Endodermal cell (in vitro differentiated cells): ENCODE measurements around the gene APOC4. TPM values are rescaled to one million over a fixed set of nuclear protein-coding genes. Genes with fewer than 3 reads are reported as not detected.

ENCODE experiments used
- DNase-seq: peaks from one replicate; pipeline ENCODE4 v3.0.0-alpha.2; 2017
- H3K27ac ChIP-seq: 2 replicates; pipeline ENCODE4 v1.5.1; 2013; ENCODE audit warnings: mild to moderate bottlenecking, low read depth, low read length, moderate library complexity
- H3K27me3 ChIP-seq: 2 replicates; pipeline ENCODE4 v1.6.1; 2013; ENCODE audit warnings: mild to moderate bottlenecking, low read length, moderate library complexity; ENCODE audit not compliant: insufficient read depth, control insufficient read depth, poor library complexity, severe bottlenecking
- H3K36me3 ChIP-seq: 2 replicates; pipeline ENCODE4 v1.7.0; 2013; ENCODE audit warnings: mild to moderate bottlenecking, low read length, moderate library complexity; ENCODE audit not compliant: control insufficient read depth, insufficient read depth
- H3K4me1 ChIP-seq: one replicate; pipeline ENCODE4 v1.7.0; 2013; ENCODE audit warnings: low read length; ENCODE audit not compliant: control insufficient read depth, insufficient read depth
- H3K4me3 ChIP-seq: 2 replicates; pipeline ENCODE4 v1.5.1; 2013; ENCODE audit warnings: mild to moderate bottlenecking, low read length, moderate library complexity
- H3K9ac ChIP-seq: 2 replicates; pipeline ENCODE4 v1.6.1; 2013; ENCODE audit warnings: mild to moderate bottlenecking, low read length, moderate library complexity; ENCODE audit not compliant: poor library complexity, severe bottlenecking; ENCODE audit errors: extremely low read depth
- H3K9me3 ChIP-seq: 2 replicates; pipeline ENCODE4 v1.6.1; 2013; ENCODE audit warnings: mild to moderate bottlenecking, low read length, moderate library complexity; ENCODE audit not compliant: control insufficient read depth
- H3K27ac Mint-ChIP-seq: 2 replicates; pipeline ENCODE4 v1.8.0; 2020; ENCODE audit warnings: mixed read lengths
- H3K27me3 Mint-ChIP-seq: 2 replicates; pipeline ENCODE4 v1.8.0; 2021; ENCODE audit warnings: mild to moderate bottlenecking, mixed read lengths; ENCODE audit not compliant: insufficient read depth
- H3K36me3 Mint-ChIP-seq: 2 replicates; pipeline ENCODE4 v1.8.0; 2020; ENCODE audit warnings: low read depth, mixed read lengths
- H3K4me1 Mint-ChIP-seq: 2 replicates; pipeline ENCODE4 v1.8.0; 2020; ENCODE audit warnings: mixed read lengths
- H3K4me3 Mint-ChIP-seq: 2 replicates; pipeline ENCODE4 v1.8.0; 2020; ENCODE audit warnings: mild to moderate bottlenecking, moderate library complexity, mixed read lengths
- H3K9me3 Mint-ChIP-seq: 2 replicates; pipeline ENCODE4 v1.8.0; 2020; ENCODE audit warnings: mild to moderate bottlenecking, mixed read lengths
- WGBS, 2 experiments: methylation state at CpG; one replicate each; pipeline versions ENCODE4 v1.1.5 to v1.1.7; 2013; ENCODE audit warnings: missing lambda C conversion rate in 2 of 2, mixed read lengths in 1 of 2; ENCODE audit not compliant: insufficient coverage in 1 of 2, insufficient read length in 1 of 2; 5-methylcytosine and 5-hydroxymethylcytosine counted together
- total RNA-seq, 2 donors: library from RNA; stranded (reverse); fragmentation: NEBNext Ultra II Directional in 1 of 2; extraction: Animal tissue kit (Norgen Biotek cat#: 25700) in 1 of 2; gene quantifications; 2 replicates in 1 of 2; 3 replicates in 1 of 2; pipeline ENCODE4 v1.2.1, GENCODE V29; 2021
- TF ChIP-seq, protein P1 (sequence below): fragments of 200-600 bp; sonication (generic); conservative IDR thresholded peaks from 2 replicates; pipeline ENCODE4 v1.5.0; 2021; ENCODE audit warnings: antibody characterized with exemption, mild to moderate bottlenecking

APOC4 gene
- total RNA-seq, 2 donors from 2014 or later, result not detected

DNA sequence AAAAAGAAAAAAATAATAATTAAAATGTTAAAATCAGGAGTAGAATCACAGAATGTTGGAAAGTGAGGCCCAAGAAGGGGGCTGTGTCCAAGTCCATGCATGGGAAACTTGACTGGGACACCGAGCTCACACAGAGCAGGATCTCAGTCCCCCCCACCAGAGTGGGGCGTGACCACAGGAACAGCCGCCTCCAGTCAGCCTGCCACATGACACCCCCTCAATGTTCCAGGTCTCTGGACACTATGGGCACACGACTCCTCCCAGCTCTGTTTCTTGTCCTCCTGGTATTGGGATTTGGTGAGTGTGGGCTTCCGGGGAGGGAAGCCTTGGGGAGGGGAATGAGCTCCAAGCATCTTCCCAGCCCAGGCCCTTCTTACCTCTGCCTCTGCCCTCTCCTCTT is 6.2 kb downstream of the APOC4 start:
- no peak for DNase-seq
- WGBS, 2 experiments, result 100% methylated on average over 4 of the region's 5 CpGs; no CpG with 5 or more reads in 1 of the 2 experiments
- H3K27ac Mint-ChIP-seq, result no peak overlapping the region
- Histone ChIP-seq H3K9ac (no peak overlapping the region), H3K36me3 (no peaks in the 10 kb centered on the region), H3K4me3 (no peak overlapping the region), H3K27me3 (no peaks in the 10 kb centered on the region), H3K4me1 (no peaks in the 10 kb centered on the region), H3K27ac (no peak overlapping the region), H3K9me3 (no peaks in the 10 kb centered on the region)
- TF ChIP-seq, protein P1, sequence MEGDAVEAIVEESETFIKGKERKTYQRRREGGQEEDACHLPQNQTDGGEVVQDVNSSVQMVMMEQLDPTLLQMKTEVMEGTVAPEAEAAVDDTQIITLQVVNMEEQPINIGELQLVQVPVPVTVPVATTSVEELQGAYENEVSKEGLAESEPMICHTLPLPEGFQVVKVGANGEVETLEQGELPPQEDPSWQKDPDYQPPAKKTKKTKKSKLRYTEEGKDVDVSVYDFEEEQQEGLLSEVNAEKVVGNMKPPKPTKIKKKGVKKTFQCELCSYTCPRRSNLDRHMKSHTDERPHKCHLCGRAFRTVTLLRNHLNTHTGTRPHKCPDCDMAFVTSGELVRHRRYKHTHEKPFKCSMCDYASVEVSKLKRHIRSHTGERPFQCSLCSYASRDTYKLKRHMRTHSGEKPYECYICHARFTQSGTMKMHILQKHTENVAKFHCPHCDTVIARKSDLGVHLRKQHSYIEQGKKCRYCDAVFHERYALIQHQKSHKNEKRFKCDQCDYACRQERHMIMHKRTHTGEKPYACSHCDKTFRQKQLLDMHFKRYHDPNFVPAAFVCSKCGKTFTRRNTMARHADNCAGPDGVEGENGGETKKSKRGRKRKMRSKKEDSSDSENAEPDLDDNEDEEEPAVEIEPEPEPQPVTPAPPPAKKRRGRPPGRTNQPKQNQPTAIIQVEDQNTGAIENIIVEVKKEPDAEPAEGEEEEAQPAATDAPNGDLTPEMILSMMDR, result no peak
- H3K36me3 Mint-ChIP-seq, result peaks cover 1% of the 10 kb centered on the region
- H3K27me3 Mint-ChIP-seq, result no peaks in the 10 kb centered on the region
- H3K4me1 Mint-ChIP-seq, result peaks cover 3% of the 10 kb centered on the region
- no peak overlapping the region for H3K4me3 Mint-ChIP-seq
- H3K9me3 Mint-ChIP-seq, result no peaks in the 10 kb centered on the region

DNA sequence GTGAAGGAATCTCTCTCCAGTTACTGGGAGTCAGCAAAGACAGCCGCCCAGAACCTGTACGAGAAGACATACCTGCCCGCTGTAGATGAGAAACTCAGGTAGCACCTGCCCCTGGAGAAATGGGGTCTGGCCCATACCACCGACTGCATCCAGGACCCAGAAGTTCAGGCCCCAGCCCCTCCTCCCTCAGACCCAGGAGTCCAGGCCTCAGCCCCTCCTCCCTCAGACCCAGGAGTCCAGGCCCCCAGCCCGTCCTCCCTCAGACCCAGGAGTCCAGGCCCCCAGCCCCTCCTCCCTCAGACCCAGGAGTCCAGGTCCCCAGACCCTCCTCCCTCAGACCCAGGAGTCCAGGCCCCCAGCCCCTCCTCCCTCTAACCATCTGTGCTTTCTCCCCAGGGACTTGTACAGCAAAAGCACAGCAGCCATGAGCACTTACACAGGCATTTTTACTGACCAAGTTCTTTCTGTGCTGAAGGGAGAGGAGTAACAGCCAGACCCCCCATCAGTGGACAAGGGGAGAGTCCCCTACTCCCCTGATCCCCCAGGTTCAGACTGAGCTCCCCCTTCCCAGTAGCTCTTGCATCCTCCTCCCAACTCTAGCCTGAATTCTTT is 6.8 kb downstream of the APOC4 start:
- Histone ChIP-seq H3K9ac (no peak overlapping the region), H3K4me3 (no peak overlapping the region), H3K27ac (no peak overlapping the region), H3K27me3 (no peaks in the 10 kb centered on the region), H3K36me3 (no peaks in the 10 kb centered on the region), H3K4me1 (no peaks in the 10 kb centered on the region), H3K9me3 (no peaks in the 10 kb centered on the region)
- H3K36me3 Mint-ChIP-seq, result peaks cover 1% of the 10 kb centered on the region
- 89 to 100% methylated on average over 2 to 4 of the region's 5 CpGs for WGBS, 2 experiments
- TF ChIP-seq, protein P1, result no peak
- no peak overlapping the region for H3K27ac Mint-ChIP-seq
- H3K27me3 Mint-ChIP-seq, result no peaks in the 10 kb centered on the region
- no peak for DNase-seq
- H3K4me1 Mint-ChIP-seq, result peaks cover 3% of the 10 kb centered on the region
- no peaks in the 10 kb centered on the region for H3K9me3 Mint-ChIP-seq
- H3K4me3 Mint-ChIP-seq, result no peak overlapping the region

DNA sequence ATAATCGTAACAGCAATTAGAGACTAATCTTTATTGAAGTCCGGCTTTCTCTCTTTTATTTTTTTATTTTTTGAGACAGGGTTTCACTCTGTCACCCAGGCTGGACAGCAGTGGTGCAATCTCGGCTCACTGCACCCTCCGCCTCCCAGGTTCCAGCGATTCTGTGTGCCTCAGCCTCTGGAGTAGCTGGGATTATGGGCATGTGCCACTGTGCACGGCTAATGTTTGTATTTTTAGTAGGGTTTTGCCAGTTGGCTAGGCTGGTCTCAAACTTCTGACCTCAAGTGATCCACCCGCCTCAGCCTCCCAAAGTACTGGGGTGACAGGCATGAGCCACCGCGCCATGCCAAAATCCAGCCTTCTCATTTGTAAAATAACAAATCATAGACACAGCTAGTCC is 7.5 kb downstream of the APOC4 start:
- no peak for DNase-seq
- Mint-ChIP-seq H3K27ac (no peak overlapping the region), H3K36me3 (peaks cover 1% of the 10 kb centered on the region), H3K27me3 (no peaks in the 10 kb centered on the region), H3K9me3 (no peaks in the 10 kb centered on the region), H3K4me1 (peaks cover 3% of the 10 kb centered on the region), H3K4me3 (no peak overlapping the region)
- no peaks in the 10 kb centered on the region for H3K36me3 ChIP-seq
- no peak overlapping the region for H3K4me3 ChIP-seq
- TF ChIP-seq, protein P1, result no peak
- H3K9ac ChIP-seq, result no peak overlapping the region
- H3K4me1 ChIP-seq, result no peaks in the 10 kb centered on the region
- H3K9me3 ChIP-seq, result no peaks in the 10 kb centered on the region
- 81 to 100% methylated on average over 3 to 9 of the region's 9 CpGs for WGBS, 2 experiments
- no peaks in the 10 kb centered on the region for H3K27me3 ChIP-seq
- no peak overlapping the region for H3K27ac ChIP-seq
